Measurements from ENCODE around the gene GLIPR1L2. TPM values are rescaled to one million over a fixed set of nuclear protein-coding genes. Genes with fewer than 3 reads are reported as not detected.

Gene GLIPR1L2
- total RNA-seq, 2 experiments from 2014 or later, result 0.44 to 0.56 TPM

DNA sequence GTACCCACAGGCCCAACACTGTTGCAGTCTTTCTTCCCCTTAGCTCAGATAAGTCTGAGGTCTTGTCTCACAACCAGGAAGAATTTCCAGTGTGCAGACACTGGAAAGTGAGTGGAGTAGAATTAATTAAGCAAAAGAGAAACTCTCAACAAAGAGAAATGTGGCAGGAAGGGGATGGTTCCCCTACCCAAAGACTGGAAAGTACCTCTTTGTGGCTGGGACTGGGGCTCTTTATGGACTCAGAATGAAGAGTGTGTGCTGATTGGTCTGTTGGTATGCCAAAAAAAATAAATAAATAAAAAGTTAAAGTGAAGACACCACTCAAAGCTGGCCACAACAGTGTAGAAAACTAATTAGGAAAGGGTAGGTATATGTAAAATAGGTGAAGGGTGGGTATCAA lies 30.0 kb upstream of the GLIPR1L2 start:
- intact Hi-C loops (cut with DNase I, micrococcal nuclease), result no loop called here
- H3K4me1 ChIP-seq (ENCODE audit: insufficient read depth, low read length), result no peaks in the 10 kb centered on the region
- Mint-ChIP-seq H3K36me3 (ENCODE audit: low read depth) (no peaks in the 10 kb centered on the region), H3K9me3 (no peaks in the 10 kb centered on the region), H3K27ac (no peak overlapping the region), H3K4me3 (no peak overlapping the region), H3K27me3 (no peaks in the 10 kb centered on the region), H3K4me1 (ENCODE audit: low read depth) (no peaks in the 10 kb centered on the region)
- H3K27ac ChIP-seq (ENCODE audit: low read depth in 1 of 2, low read length in 2 of 2), result no peak overlapping the region
- TF ChIP-seq, protein P1, sequence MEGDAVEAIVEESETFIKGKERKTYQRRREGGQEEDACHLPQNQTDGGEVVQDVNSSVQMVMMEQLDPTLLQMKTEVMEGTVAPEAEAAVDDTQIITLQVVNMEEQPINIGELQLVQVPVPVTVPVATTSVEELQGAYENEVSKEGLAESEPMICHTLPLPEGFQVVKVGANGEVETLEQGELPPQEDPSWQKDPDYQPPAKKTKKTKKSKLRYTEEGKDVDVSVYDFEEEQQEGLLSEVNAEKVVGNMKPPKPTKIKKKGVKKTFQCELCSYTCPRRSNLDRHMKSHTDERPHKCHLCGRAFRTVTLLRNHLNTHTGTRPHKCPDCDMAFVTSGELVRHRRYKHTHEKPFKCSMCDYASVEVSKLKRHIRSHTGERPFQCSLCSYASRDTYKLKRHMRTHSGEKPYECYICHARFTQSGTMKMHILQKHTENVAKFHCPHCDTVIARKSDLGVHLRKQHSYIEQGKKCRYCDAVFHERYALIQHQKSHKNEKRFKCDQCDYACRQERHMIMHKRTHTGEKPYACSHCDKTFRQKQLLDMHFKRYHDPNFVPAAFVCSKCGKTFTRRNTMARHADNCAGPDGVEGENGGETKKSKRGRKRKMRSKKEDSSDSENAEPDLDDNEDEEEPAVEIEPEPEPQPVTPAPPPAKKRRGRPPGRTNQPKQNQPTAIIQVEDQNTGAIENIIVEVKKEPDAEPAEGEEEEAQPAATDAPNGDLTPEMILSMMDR (IDR thresholded peaks at IDR 0.05), result no peak
- H3K4me3 ChIP-seq (ENCODE audit: low read length), result no peak overlapping the region
- ATAC-seq (ENCODE audit: poor library complexity) (peak; percentile 37), DNase-seq (peak in 3 of 14 experiments; percentile 7 to 16 (median 11))
- no peaks in the 10 kb centered on the region for H3K27me3 ChIP-seq (ENCODE audit: control insufficient read depth in 1 of 2, insufficient read depth in 2 of 2, low read length in 2 of 2)
- H3K36me3 ChIP-seq (ENCODE audit: insufficient read depth, low read length), result no peaks in the 10 kb centered on the region
- no peaks in the 10 kb centered on the region for H3K9me3 ChIP-seq (ENCODE audit: control insufficient read depth in 1 of 2, insufficient read depth in 1 of 2, low read length in 2 of 2)
- ChIA-PET POLR2A (no interaction called here), CTCF (no interaction called here)

DNA sequence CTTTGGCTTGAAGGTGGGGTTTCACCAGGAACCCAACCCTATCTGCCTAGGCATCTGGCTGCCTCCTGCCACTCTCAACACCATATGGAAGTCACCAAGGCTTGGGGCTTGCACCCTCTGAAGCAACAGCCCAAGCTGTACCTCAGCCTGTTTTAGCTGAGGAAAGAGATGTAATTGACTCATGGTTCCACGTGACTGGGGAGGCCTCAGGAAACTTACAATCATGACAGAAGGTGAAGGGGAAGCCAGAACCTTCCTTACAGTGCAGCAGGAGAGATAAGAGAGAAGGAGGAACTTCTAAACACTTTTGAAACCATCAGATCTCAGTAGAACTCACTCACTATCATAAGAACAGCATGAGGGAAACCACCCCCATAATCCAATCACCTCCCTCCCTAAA lies 29.5 kb upstream of the GLIPR1L2 start:
- Mint-ChIP-seq H3K36me3 (ENCODE audit: low read depth) (no peaks in the 10 kb centered on the region), H3K4me3 (no peak overlapping the region), H3K27me3 (no peaks in the 10 kb centered on the region), H3K4me1 (ENCODE audit: low read depth) (no peaks in the 10 kb centered on the region), H3K9me3 (no peaks in the 10 kb centered on the region), H3K27ac (no peak overlapping the region)
- ATAC-seq (ENCODE audit: poor library complexity), result no peak
- ChIA-PET CTCF (no interaction called here), POLR2A (no interaction called here)
- H3K27me3 ChIP-seq (ENCODE audit: control insufficient read depth in 1 of 2, insufficient read depth in 2 of 2, low read length in 2 of 2), result no peaks in the 10 kb centered on the region
- H3K4me1 ChIP-seq (ENCODE audit: insufficient read depth, low read length), result no peaks in the 10 kb centered on the region
- TF ChIP-seq, protein P1 (IDR thresholded peaks at IDR 0.05), result no peak
- H3K9me3 ChIP-seq (ENCODE audit: control insufficient read depth in 1 of 2, insufficient read depth in 1 of 2, low read length in 2 of 2), result no peaks in the 10 kb centered on the region
- intact Hi-C loops (cut with DNase I, micrococcal nuclease), result no loop called here
- no peak for DNase-seq
- no peaks in the 10 kb centered on the region for H3K36me3 ChIP-seq (ENCODE audit: insufficient read depth, low read length)
- H3K27ac ChIP-seq (ENCODE audit: low read depth in 1 of 2, low read length in 2 of 2), result no peak overlapping the region
- no peak overlapping the region for H3K4me3 ChIP-seq (ENCODE audit: low read length)

DNA sequence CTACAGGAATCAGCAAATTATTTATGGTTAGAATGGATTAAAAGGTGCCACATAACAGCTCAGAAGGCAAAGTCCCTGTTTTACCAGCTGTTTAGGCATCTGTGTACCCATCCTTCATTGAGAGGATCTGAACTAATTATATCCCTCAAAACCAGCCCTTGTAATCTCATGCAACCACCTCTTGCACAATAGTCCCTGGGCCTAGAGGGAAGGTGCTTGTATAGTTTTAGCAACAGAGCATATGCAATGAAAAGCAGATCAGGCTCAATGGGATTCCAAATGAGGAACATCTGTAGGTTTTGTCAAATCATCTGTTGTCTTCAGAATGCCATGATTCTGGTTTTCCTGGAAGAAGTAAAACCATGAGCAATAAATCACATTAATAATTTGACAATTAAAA lies 26.0 kb upstream of the GLIPR1L2 start:
- no peak overlapping the region for H3K27ac Mint-ChIP-seq
- Histone ChIP-seq H3K27ac (ENCODE audit: low read depth in 1 of 2, low read length in 2 of 2) (no peak overlapping the region), H3K36me3 (ENCODE audit: insufficient read depth, low read length) (no peaks in the 10 kb centered on the region), H3K4me1 (ENCODE audit: insufficient read depth, low read length) (no peaks in the 10 kb centered on the region), H3K27me3 (ENCODE audit: control insufficient read depth in 1 of 2, insufficient read depth in 2 of 2, low read length in 2 of 2) (no peaks in the 10 kb centered on the region), H3K4me3 (ENCODE audit: low read length) (no peak overlapping the region), H3K9me3 (ENCODE audit: control insufficient read depth in 1 of 2, insufficient read depth in 1 of 2, low read length in 2 of 2) (no peaks in the 10 kb centered on the region)
- CTCF ChIA-PET, result no interaction called here
- no peak overlapping the region for H3K4me3 Mint-ChIP-seq
- TF ChIP-seq, protein P1 (IDR thresholded peaks at IDR 0.05), result no peak
- intact Hi-C loops (cut with DNase I, micrococcal nuclease), result no loop called here
- no peaks in the 10 kb centered on the region for H3K9me3 Mint-ChIP-seq
- no peak for ATAC-seq (ENCODE audit: poor library complexity)
- POLR2A ChIA-PET, result no interaction called here
- no peaks in the 10 kb centered on the region for H3K4me1 Mint-ChIP-seq (ENCODE audit: low read depth)
- no peak for DNase-seq
- no peaks in the 10 kb centered on the region for H3K36me3 Mint-ChIP-seq (ENCODE audit: low read depth)
- H3K27me3 Mint-ChIP-seq, result no peaks in the 10 kb centered on the region
